ENCODE data around the gene MEGF6.

The MEGF6 gene

GRCh38 chr1:3506041-3506440 is 105.3 kb downstream of the MEGF6 start:
- no peak overlapping the region for H2AFZ ChIP-seq (ENCODE audit: low read depth, low read length)
- H3K4me3 ChIP-seq (ENCODE audit: low read length) = no peak overlapping the region
- H3K4me2 ChIP-seq (ENCODE audit: low read length) = no peak overlapping the region
- no peaks in the 10 kb centered on the region for H3K4me1 ChIP-seq (ENCODE audit: low read length)
- no peaks in the 10 kb centered on the region for H3K36me3 ChIP-seq (replicated peaks; ENCODE audit: low read depth, low read length)
- H3K9ac ChIP-seq (ENCODE audit: low read length) = no peak overlapping the region
- no peak for TF ChIP-seq CTCF (IDR thresholded peaks at IDR 0.05; ENCODE audit: low read depth, low read length)
- no peak for TF ChIP-seq EZH2phosphoT487 (IDR thresholded peaks at IDR 0.05; ENCODE audit: low read depth)
- H3K9me3 ChIP-seq (ENCODE audit: insufficient read depth, low read length) = no peaks in the 10 kb centered on the region
- H3K27ac ChIP-seq (ENCODE audit: low read length) = no peak overlapping the region
- no peaks in the 10 kb centered on the region for H4K20me1 ChIP-seq (ENCODE audit: insufficient read depth, low read length)
- H3K79me2 ChIP-seq (ENCODE audit: low read length) = no peaks in the 10 kb centered on the region
- H3K27me3 ChIP-seq (ENCODE audit: low read depth, low read length) = no peaks in the 10 kb centered on the region

- Histone ChIP-seq H3K9me3 (ENCODE audit: insufficient read depth, low read length) (no peaks in the 10 kb centered on the region), H3K9ac (ENCODE audit: low read length) (no peak overlapping the region), H3K36me3 (replicated peaks; ENCODE audit: low read depth, low read length) (no peaks in the 10 kb centered on the region), H2AFZ (ENCODE audit: low read depth, low read length) (no peak overlapping the region), H3K4me1 (ENCODE audit: low read length) (no peaks in the 10 kb centered on the region), H3K27me3 (ENCODE audit: low read depth, low read length) (no peaks in the 10 kb centered on the region), H3K79me2 (ENCODE audit: low read length) (no peaks in the 10 kb centered on the region), H3K4me3 (ENCODE audit: low read length) (no peak overlapping the region), H3K27ac (ENCODE audit: low read length) (no peak overlapping the region), H4K20me1 (ENCODE audit: insufficient read depth, low read length) (no peaks in the 10 kb centered on the region), H3K4me2 (ENCODE audit: low read length) (no peak overlapping the region)
- TF ChIP-seq CTCF (IDR thresholded peaks at IDR 0.05; ENCODE audit: low read depth, low read length) = no peak
- no peak for TF ChIP-seq EZH2phosphoT487 (IDR thresholded peaks at IDR 0.05; ENCODE audit: low read depth)
Observed at GRCh38 chr1:3505161-3505560, 106.1 kb downstream of the MEGF6 start.

GRCh38 chr1:3504822-3505153 is 106.5 kb downstream of the MEGF6 start:
- Histone ChIP-seq H3K27ac (ENCODE audit: low read length) (no peak overlapping the region), H3K27me3 (ENCODE audit: low read depth, low read length) (no peaks in the 10 kb centered on the region), H3K4me2 (ENCODE audit: low read length) (no peak overlapping the region), H2AFZ (ENCODE audit: low read depth, low read length) (no peak overlapping the region), H3K4me3 (ENCODE audit: low read length) (no peak overlapping the region), H3K9ac (ENCODE audit: low read length) (no peak overlapping the region), H3K4me1 (ENCODE audit: low read length) (no peaks in the 10 kb centered on the region), H4K20me1 (ENCODE audit: insufficient read depth, low read length) (no peaks in the 10 kb centered on the region), H3K79me2 (ENCODE audit: low read length) (no peaks in the 10 kb centered on the region), H3K36me3 (replicated peaks; ENCODE audit: low read depth, low read length) (no peaks in the 10 kb centered on the region), H3K9me3 (ENCODE audit: insufficient read depth, low read length) (no peaks in the 10 kb centered on the region)
- TF ChIP-seq EZH2phosphoT487 (IDR thresholded peaks at IDR 0.05; ENCODE audit: low read depth) (no peak), CTCF (IDR thresholded peaks at IDR 0.05; ENCODE audit: low read depth, low read length) (no peak)

- no peak overlapping the region for H3K27ac ChIP-seq (ENCODE audit: low read length)
- H3K27me3 ChIP-seq (ENCODE audit: low read depth, low read length) = no peaks in the 10 kb centered on the region
- no peaks in the 10 kb centered on the region for H3K79me2 ChIP-seq (ENCODE audit: low read length)
- H3K9ac ChIP-seq (ENCODE audit: low read length) = no peak overlapping the region
- no peaks in the 10 kb centered on the region for H3K36me3 ChIP-seq (replicated peaks; ENCODE audit: low read depth, low read length)
- no peaks in the 10 kb centered on the region for H3K4me1 ChIP-seq (ENCODE audit: low read length)
- H3K9me3 ChIP-seq (ENCODE audit: insufficient read depth, low read length) = no peaks in the 10 kb centered on the region
- no peak overlapping the region for H3K4me2 ChIP-seq (ENCODE audit: low read length)
- no peak overlapping the region for H2AFZ ChIP-seq (ENCODE audit: low read depth, low read length)
- no peaks in the 10 kb centered on the region for H4K20me1 ChIP-seq (ENCODE audit: insufficient read depth, low read length)
- TF ChIP-seq EZH2phosphoT487 (IDR thresholded peaks at IDR 0.05; ENCODE audit: low read depth) (no peak), CTCF (IDR thresholded peaks at IDR 0.05; ENCODE audit: low read depth, low read length) (no peak)
- no peak overlapping the region for H3K4me3 ChIP-seq (ENCODE audit: low read length)
Observed at GRCh38 chr1:3504151-3504821, 107.0 kb downstream of the MEGF6 start.

Data from OCI-LY3 (cell line).